ENCODE data around the gene ATP10B. TPM values are rescaled to one million over a fixed set of nuclear protein-coding genes. Genes with fewer than 3 reads are reported as not detected.

ATP10B gene
- total and polyA plus RNA-seq, 2 of the 8 experiments (the other 6 are each of a cell fraction or from before 2014, with no cell fraction given) = 0.06 to 0.11 TPM

- no peak overlapping the region for H3K56ac ChIP-seq (replicated peaks; ENCODE audit: insufficient read length, low read depth, low read length)
- no peak overlapping the region for H4K8ac ChIP-seq (ENCODE audit: extremely low read depth, insufficient read depth, low read length)
- H3K4me2 ChIP-seq (ENCODE audit: insufficient read depth in 1 of 2, low read depth in 2 of 2, low read length in 2 of 2) = no peak overlapping the region
- no peak overlapping the region for H4K91ac ChIP-seq (replicated peaks; ENCODE audit: insufficient read length, low read length)
- no peaks in the 10 kb centered on the region for H3K9me3 ChIP-seq (ENCODE audit: insufficient read depth in 2 of 2, low read depth in 1 of 2, low read length in 1 of 2)
- no peaks in the 10 kb centered on the region for H3K36me3 ChIP-seq (ENCODE audit: control insufficient read depth in 2 of 4, insufficient read depth in 4 of 4, low read length in 3 of 4)
- H3K79me1 ChIP-seq (ENCODE audit: low read depth, low read length) = no peaks in the 10 kb centered on the region
- H2BK15ac ChIP-seq (ENCODE audit: low read length) = no peak overlapping the region
- no peak overlapping the region for H3K4me3 ChIP-seq (ENCODE audit: extremely low read depth in 1 of 4, insufficient read depth in 2 of 4, low read depth in 3 of 4, low read length in 4 of 4)
- H3K23me2 ChIP-seq (ENCODE audit: low read depth, low read length) = no peaks in the 10 kb centered on the region
- H3K14ac ChIP-seq (ENCODE audit: insufficient read length) = no peak overlapping the region
- H3K9ac ChIP-seq (replicated peaks in 1 of 4; ENCODE audit: extremely low read depth in 1 of 4, low read depth in 3 of 4, low read length in 3 of 4) = no peak overlapping the region
- H4K5ac ChIP-seq (ENCODE audit: insufficient read length, low read depth, low read length) = no peak overlapping the region
- no peaks in the 10 kb centered on the region for H4K20me1 ChIP-seq (replicated peaks in 1 of 2; ENCODE audit: control insufficient read depth in 1 of 2, insufficient read depth in 2 of 2, low read length in 2 of 2)
- no peak overlapping the region for H2AFZ ChIP-seq (ENCODE audit: low read length)
- no peak overlapping the region for H2BK5ac ChIP-seq (ENCODE audit: low read depth, low read length)
- no peak overlapping the region for H2AK5ac ChIP-seq (ENCODE audit: low read depth, low read length)
- H3K23ac ChIP-seq (ENCODE audit: insufficient read length) = no peak overlapping the region
- no peak overlapping the region for H2BK20ac ChIP-seq (ENCODE audit: low read length)
- no peaks in the 10 kb centered on the region for H3K27me3 ChIP-seq (replicated peaks in 1 of 4; ENCODE audit: control insufficient read depth in 3 of 4, extremely low read depth in 1 of 4, insufficient read depth in 3 of 4, low read length in 3 of 4)
- 90% methylated on average over 8 of the region's 8 CpGs; no CpG with 5 or more reads in 1 of the 2 experiments for WGBS, 2 experiments (ENCODE audit: extremely low coverage in 1 of 2, insufficient coverage in 1 of 2, insufficient read length in 1 of 2, insufficient replicate concordance in 2 of 2, low coverage in 1 of 2, low lambda C conversion rate in 2 of 2, missing lambda C conversion rate in 1 of 2)
- H3K27ac ChIP-seq (ENCODE audit: low read depth, low read length) = no peak overlapping the region
- no peaks in the 10 kb centered on the region for H3K4me1 ChIP-seq (replicated peaks in 1 of 4; ENCODE audit: control insufficient read depth in 3 of 4, insufficient read depth in 4 of 4, low read length in 3 of 4)
- ChIA-PET POLR2A (ENCODE audit: partially characterized antibody) (interaction anchor here (1.0 kb wide), 1 partner anchor 8 kb away, joined by 4 read pairs; no protein-coding TSS in a partner anchor), CTCF (ENCODE audit: partially characterized antibody) (interaction anchor here (1.4 kb wide), 1 partner anchor 127 kb away, joined by 5 read pairs; no protein-coding TSS in a partner anchor)
- FAIRE-seq = no peak
- no peak overlapping the region for H2BK12ac ChIP-seq (ENCODE audit: low read depth, low read length)
- no peak overlapping the region for H2BK120ac ChIP-seq (replicated peaks; ENCODE audit: low read depth, low read length)
- H3K4ac ChIP-seq (replicated peaks; ENCODE audit: insufficient read length, low read depth, low read length) = no peak overlapping the region
- H3K79me2 ChIP-seq (ENCODE audit: control insufficient read depth in 1 of 2, insufficient read depth in 2 of 2, low read length in 2 of 2) = no peaks in the 10 kb centered on the region
- no peak overlapping the region for H3K18ac ChIP-seq (ENCODE audit: extremely low read depth, low read length)
- no peak for DNase-seq (ENCODE audit: low read depth in 1 of 2, low spot score in 2 of 2)
- no peak for TF ChIP-seq MAX (IDR thresholded peaks at IDR 0.05)
Observed at GRCh38 chr5:160565376-160565775, 286.6 kb downstream of the ATP10B start.

All from H1 (cell line).